ENCODE results near the gene ZNF627. TPM values are rescaled to one million over a fixed set of nuclear protein-coding genes. Genes with fewer than 3 reads are reported as not detected.

The ZNF627 gene
- total and polyA plus RNA-seq, 2 donors (not counting 1 experiment from before 2014, with no cell fraction given): 10.8 to 26.3 TPM

DNA sequence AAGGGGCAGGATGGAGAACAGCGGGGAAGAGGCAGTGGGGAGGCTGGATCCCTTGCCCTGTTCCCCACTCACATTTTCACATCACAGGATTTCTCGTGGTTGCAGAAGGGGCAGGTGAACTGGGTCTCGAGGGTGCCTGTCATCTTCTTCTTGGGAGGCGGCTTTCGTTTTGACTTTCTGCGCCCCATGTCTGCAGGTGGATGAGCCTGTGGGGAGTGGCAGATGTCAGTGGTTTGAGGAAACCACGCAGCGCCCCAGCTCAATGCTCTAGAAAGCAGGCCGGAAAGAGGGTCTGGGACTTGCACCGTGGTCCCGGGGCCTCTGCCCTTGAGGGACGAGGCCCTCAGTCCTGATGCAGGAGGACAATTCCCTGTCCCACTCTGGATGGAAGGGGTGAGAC, 43.1 kb upstream of the ZNF627 start:
- Histone ChIP-seq H3K4me3 (replicated peaks in 1 of 4; ENCODE audit: control extremely low read depth in 1 of 4, insufficient read depth in 1 of 4, low read depth in 3 of 4, low read length in 4 of 4) (no peak overlapping the region), H2AFZ (ENCODE audit: low read length) (no peak overlapping the region), H3K9ac (ENCODE audit: insufficient read depth, low read length) (no peak overlapping the region), H3K79me2 (ENCODE audit: control insufficient read depth, insufficient read depth, low read length) (peaks cover 29% of the 10 kb centered on the region), H3K27me3 (ENCODE audit: control insufficient read depth, insufficient read depth, low read length) (no peaks in the 10 kb centered on the region), H3K36me3 (ENCODE audit: control insufficient read depth, insufficient read depth, low read length) (peaks cover 14% of the 10 kb centered on the region), H3K4me1 (ENCODE audit: control insufficient read depth, extremely low read depth, insufficient read depth, low read length) (peaks cover 6% of the 10 kb centered on the region), H3K27ac (ENCODE audit: insufficient read depth, low read length) (no peak overlapping the region), H3K4me2 (ENCODE audit: extremely low read depth, insufficient read depth, low read length) (no peak overlapping the region), H4K20me1 (ENCODE audit: control insufficient read depth, extremely low read depth, insufficient read depth, low read length) (no peaks in the 10 kb centered on the region), H3K9me3 (ENCODE audit: control insufficient read depth, insufficient read depth, low read depth, low read length) (no peaks in the 10 kb centered on the region)
- TF ChIP-seq EZH2 (IDR thresholded peaks at IDR 0.05; ENCODE audit: low read length, missing control alignments): no peak
- TF ChIP-seq, protein P1, sequence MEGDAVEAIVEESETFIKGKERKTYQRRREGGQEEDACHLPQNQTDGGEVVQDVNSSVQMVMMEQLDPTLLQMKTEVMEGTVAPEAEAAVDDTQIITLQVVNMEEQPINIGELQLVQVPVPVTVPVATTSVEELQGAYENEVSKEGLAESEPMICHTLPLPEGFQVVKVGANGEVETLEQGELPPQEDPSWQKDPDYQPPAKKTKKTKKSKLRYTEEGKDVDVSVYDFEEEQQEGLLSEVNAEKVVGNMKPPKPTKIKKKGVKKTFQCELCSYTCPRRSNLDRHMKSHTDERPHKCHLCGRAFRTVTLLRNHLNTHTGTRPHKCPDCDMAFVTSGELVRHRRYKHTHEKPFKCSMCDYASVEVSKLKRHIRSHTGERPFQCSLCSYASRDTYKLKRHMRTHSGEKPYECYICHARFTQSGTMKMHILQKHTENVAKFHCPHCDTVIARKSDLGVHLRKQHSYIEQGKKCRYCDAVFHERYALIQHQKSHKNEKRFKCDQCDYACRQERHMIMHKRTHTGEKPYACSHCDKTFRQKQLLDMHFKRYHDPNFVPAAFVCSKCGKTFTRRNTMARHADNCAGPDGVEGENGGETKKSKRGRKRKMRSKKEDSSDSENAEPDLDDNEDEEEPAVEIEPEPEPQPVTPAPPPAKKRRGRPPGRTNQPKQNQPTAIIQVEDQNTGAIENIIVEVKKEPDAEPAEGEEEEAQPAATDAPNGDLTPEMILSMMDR (conservative IDR thresholded peaks at IDR 0.05 in 1 of 2, IDR thresholded peaks at IDR 0.05 in 1 of 2; ENCODE audit: low read depth in 1 of 2, low read length in 2 of 2): no peak
- DNase-seq (ENCODE audit: low read depth in 2 of 2): no peak

DNA sequence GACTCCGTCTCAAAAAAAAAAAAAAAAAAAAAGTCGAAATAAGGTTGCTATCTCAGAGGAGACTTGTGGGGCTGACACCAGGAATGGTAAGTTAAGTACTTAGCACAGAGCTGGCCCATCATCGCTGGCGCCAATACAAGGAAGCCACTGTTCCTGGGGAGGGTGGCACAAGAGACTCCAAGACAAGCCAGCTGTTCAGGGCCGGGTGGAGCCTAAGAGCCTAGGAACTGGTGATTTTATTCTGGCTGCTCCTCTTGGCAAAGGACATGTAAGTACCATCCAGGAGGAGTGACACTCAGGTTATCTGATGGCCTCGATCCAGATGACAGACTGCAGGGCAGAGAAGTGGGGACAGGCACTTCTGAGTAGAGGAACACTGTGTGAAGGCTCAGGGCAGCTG, 42.0 kb upstream of the ZNF627 start:
- Histone ChIP-seq H4K20me1 (ENCODE audit: control insufficient read depth, extremely low read depth, insufficient read depth, low read length) (no peaks in the 10 kb centered on the region), H3K4me2 (ENCODE audit: extremely low read depth, insufficient read depth, low read length) (no peak overlapping the region), H3K9ac (ENCODE audit: insufficient read depth, low read length) (no peak overlapping the region), H3K27ac (ENCODE audit: insufficient read depth, low read length) (no peak overlapping the region), H3K27me3 (ENCODE audit: control insufficient read depth, insufficient read depth, low read length) (no peaks in the 10 kb centered on the region), H3K4me3 (replicated peaks in 1 of 4; ENCODE audit: control extremely low read depth in 1 of 4, insufficient read depth in 1 of 4, low read depth in 3 of 4, low read length in 4 of 4) (no peak overlapping the region), H3K36me3 (ENCODE audit: control insufficient read depth, insufficient read depth, low read length) (peaks cover 14% of the 10 kb centered on the region), H3K9me3 (ENCODE audit: control insufficient read depth, insufficient read depth, low read depth, low read length) (no peaks in the 10 kb centered on the region), H3K79me2 (ENCODE audit: control insufficient read depth, insufficient read depth, low read length) (peaks cover 29% of the 10 kb centered on the region), H3K4me1 (ENCODE audit: control insufficient read depth, extremely low read depth, insufficient read depth, low read length) (peaks cover 6% of the 10 kb centered on the region), H2AFZ (ENCODE audit: low read length) (no peak overlapping the region)
- DNase-seq (ENCODE audit: low read depth in 2 of 2): no peak
- TF ChIP-seq, protein P1 (conservative IDR thresholded peaks at IDR 0.05 in 1 of 2, IDR thresholded peaks at IDR 0.05 in 1 of 2; ENCODE audit: low read depth in 1 of 2, low read length in 2 of 2): no peak
- TF ChIP-seq EZH2 (IDR thresholded peaks at IDR 0.05; ENCODE audit: low read length, missing control alignments): no peak

DNA sequence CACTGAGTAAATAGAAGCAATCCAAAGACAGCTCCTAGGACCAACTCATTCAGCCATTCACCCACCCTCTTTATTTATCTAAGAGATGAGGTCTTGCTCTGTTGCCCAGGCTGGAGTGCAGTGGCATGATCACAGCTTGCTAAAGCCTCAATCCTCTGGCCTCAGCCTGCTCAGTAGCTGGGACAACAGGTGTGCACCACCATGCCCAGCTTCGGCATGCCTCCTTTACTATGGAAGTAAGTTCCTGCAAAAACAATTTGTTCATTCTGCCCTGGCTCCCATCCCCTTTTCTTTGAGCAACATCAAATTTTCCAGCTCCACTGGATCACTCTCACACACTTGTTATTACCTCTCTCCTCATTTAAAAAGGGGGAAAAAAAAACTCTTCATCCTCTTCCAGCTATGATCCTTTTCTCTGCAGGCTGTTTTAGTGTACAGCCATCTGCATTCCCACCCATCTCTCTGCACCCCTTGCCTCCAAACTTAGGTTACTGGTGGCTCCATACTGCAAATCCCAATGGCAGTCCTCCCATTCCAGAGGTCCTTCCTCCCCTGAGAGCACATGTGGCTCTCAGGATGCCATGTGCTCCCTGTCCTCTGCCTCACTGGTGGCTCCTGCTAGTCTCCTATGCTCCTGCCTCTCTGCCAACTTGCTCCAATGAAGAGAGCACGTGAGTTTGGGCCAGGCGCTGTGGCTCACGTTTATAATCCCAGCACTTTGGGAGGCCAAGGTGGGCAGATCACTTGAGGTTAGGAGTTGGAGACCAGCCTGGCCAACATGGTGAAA, 40.5 kb upstream of the ZNF627 start:
- H4K20me1 ChIP-seq (ENCODE audit: control insufficient read depth, extremely low read depth, insufficient read depth, low read length): no peaks in the 10 kb centered on the region
- H3K79me2 ChIP-seq (ENCODE audit: control insufficient read depth, insufficient read depth, low read length): peaks cover 29% of the 10 kb centered on the region
- no peak overlapping the region for H3K9ac ChIP-seq (ENCODE audit: insufficient read depth, low read length)
- no peak overlapping the region for H2AFZ ChIP-seq (ENCODE audit: low read length)
- H3K27me3 ChIP-seq (ENCODE audit: control insufficient read depth, insufficient read depth, low read length): no peaks in the 10 kb centered on the region
- peaks cover 6% of the 10 kb centered on the region for H3K4me1 ChIP-seq (ENCODE audit: control insufficient read depth, extremely low read depth, insufficient read depth, low read length)
- no peak overlapping the region for H3K4me2 ChIP-seq (ENCODE audit: extremely low read depth, insufficient read depth, low read length)
- H3K36me3 ChIP-seq (ENCODE audit: control insufficient read depth, insufficient read depth, low read length): peaks cover 14% of the 10 kb centered on the region
- TF ChIP-seq, protein P1 (conservative IDR thresholded peaks at IDR 0.05 in 1 of 2, IDR thresholded peaks at IDR 0.05 in 1 of 2; ENCODE audit: low read depth in 1 of 2, low read length in 2 of 2): no peak
- TF ChIP-seq EZH2 (IDR thresholded peaks at IDR 0.05; ENCODE audit: low read length, missing control alignments): no peak
- no peak overlapping the region for H3K4me3 ChIP-seq (replicated peaks in 1 of 4; ENCODE audit: control extremely low read depth in 1 of 4, insufficient read depth in 1 of 4, low read depth in 3 of 4, low read length in 4 of 4)
- H3K27ac ChIP-seq (ENCODE audit: insufficient read depth, low read length): no peak overlapping the region
- no peaks in the 10 kb centered on the region for H3K9me3 ChIP-seq (ENCODE audit: control insufficient read depth, insufficient read depth, low read depth, low read length)
- DNase-seq (ENCODE audit: low read depth in 2 of 2): no peak
